ENCODE data around the gene PRKAR1B.

PRKAR1B gene

DNA sequence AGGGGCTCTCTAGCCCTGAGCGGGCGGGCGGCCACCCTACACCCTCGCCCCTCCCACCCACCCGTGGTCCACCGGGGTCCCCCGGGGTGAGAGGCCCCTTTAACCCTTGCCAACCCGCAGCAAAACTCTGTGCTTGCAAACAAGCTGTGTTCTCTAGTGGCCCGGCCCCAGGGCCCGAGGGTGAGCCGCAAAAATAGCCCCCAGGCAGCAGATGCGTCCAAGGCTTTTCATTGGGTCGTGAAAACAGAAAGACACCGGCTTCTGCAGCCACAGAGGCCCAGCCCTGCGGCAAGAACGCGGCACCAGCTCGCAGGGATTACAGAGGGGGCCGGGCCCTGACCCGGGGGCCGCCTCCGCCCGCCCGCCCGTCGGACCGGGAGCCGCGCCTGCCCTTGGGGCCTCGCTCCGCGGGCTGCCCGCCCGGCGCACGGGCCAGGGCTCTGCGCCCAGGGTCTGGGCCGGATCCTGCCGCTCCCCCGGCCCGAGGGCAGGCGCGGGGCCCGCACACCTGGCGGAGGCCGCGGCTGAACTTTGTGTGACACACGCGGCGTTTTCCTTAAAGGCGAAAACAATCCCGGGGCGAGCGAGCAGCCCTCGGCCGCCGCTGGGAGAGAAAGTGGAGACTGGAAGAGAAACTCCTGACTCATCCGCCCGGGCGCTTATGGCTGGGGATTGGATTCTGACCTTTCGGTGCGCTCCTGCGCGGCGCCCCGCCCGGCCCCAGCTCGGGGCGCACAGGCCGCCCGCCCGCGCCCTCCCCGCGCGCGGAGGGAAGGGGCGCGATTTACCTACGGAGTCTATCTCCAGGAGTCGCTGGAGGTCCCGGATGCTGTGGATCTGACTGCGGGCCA lies 210.2 kb downstream of the PRKAR1B start:
- peak; percentile 72 for DNase-seq

- DNase-seq: no peak
Observed at GRCh38 chr7:516216-516605, 210.9 kb downstream of the PRKAR1B start.

DNA sequence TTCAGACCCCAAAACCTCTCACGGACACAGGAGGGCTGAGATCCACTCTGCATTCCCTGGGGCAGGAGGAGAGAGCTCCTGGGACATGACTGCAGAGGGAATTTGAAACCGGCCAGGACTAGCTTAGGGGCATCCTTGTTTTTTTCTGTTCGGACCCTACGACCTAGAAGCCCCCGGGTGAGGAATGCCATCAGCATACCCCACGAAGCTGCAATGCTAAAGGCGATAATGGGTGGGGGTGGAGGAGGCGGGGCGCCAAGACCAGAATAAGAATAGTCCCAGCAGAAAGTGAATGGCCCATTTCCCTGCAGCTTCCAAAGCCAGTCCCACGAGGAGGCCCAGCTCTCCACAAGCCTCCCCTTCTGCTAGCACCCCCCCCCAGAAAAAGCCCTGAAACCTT lies 211.5 kb downstream of the PRKAR1B start:
- DNase-seq: no peak

DNA sequence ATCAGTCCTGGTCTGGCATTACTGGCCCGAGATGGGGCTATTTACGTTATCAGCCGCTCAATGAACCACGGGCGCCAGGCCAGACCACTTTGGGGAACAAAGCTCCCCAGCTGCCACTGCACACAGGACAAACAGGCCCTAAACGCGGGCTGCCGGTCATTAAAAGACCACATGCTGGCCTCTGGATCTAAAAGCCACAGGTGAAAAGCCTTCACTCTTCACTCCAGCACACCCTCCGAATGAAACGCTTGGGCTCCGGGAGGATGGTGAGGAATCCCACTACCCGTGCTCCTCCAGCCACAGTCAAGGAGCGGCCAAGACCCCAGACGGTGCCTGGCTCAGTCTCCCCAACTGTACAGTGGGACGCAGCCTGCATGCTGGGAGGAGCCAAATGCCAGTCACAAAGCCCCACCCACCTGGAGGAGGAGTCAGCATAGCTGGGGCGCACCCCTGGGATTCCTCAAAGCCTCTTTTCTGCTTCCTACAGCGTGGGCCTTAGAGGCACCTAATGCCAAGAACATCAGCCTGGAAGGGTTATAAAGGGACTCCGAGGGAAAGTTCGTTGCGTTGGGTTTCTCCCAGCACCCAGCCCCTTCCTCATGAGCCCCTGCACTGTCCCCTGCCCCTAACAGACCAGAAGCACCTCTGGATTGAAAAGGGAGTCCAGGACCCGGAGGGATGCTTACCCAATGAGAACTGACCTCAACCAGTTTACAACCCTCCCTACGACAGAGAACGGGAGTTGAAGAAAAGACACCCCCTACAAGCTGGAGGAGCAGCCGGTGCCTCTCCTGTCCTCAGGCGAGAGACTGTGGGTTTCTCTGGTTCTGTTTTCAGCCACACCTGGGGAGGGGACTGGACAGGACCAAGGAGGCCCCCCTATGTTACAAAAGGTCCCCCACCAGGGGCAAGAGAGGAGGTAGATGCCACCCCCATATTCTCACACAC lies 212.2 kb downstream of the PRKAR1B start:
- DNase-seq: no peak

DNA sequence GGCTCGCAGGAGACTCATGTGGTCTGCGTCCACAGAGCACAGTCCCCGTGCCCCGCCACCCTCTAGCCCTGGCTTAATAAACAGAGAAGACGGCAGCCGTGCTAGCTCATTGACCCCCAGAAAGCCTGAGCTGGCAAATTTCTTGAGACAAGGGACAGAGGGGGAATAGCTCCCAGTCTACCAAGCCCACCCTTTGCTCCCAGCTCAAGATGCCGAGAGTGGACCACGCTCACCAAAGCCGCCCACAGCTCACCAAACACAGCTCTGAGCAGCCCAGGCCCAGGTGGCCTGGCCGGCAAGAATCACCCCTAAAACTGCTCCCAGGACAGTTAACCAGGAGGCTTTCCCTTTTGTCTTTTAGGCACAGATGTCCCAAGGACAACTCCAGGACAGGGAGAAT lies 212.8 kb downstream of the PRKAR1B start:
- DNase-seq: no peak

- DNase-seq: no peak
Observed at GRCh38 chr7:513521-514166, 213.4 kb downstream of the PRKAR1B start.

DNA sequence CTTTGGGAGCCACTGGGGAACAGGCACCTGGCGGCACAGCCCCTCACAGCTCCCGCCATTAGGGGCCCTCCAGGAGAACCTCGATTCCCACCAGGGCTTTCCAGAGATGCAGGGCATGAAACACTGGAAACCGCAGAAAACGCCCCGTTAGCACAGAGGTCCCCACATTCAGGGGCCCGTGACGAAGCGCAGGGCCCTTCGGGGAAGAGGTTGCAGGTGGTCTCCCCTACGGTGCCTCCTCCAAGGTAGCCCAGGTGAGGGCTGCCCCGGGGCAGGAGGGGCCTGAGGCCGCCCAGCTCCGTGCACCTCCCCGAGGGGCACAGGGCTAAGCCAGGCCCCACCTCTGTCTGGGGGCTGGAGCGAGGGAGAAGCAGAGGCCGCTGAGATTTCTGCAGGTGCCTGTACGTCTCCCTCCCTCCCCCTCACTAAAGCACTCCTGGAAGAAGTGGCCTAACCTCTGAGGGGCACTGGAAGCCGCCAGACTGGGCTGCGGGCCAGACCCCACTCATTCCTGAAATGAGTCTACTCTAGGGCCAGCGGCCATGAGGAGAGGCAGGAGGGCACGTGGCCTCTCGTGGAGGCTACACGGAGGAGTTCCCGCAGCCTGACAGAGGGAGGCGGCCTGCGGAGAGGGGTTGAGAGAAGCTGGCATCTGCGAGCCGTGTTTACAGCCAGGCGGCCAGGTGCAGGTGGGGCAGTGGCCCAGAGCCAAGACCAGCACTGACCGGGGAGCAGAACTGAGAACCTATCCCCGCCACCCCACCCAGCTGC lies 214.4 kb downstream of the PRKAR1B start:
- no peak for DNase-seq

- no peak for DNase-seq
Observed at GRCh38 chr7:512146-512510, 215.0 kb downstream of the PRKAR1B start.

DNA sequence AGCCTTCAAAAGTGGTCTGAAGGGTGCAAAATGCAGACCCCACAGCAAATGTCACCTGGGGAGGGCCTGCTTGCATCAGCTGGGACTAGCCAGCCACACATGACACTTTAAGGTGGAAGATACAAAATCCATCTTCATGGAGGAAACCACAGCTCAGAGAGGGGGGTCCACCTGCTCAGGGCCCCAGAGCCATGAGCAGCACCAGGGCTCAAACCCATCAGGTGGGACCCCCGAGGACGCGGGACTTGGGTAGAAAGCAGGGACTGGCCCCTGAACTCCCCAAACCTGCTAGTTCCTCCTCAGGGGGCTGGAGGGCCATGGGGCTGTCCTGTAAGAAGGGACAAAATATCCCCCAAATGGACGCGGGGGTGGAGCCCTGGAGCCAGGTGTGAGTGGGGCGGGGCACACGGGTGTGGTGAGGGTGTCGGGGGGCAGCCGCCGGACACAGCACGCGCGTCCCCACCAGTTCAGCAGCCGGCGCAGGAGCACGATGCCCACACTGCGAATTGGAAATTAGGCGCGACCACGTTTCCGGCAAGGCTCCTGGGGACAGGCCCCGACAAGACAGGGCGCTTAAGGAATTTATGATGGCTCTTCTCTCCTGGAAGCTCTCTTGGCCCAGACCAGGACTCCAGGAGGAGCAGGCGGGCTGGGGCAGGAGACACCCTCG lies 215.5 kb downstream of the PRKAR1B start:
- no peak for DNase-seq

DNA sequence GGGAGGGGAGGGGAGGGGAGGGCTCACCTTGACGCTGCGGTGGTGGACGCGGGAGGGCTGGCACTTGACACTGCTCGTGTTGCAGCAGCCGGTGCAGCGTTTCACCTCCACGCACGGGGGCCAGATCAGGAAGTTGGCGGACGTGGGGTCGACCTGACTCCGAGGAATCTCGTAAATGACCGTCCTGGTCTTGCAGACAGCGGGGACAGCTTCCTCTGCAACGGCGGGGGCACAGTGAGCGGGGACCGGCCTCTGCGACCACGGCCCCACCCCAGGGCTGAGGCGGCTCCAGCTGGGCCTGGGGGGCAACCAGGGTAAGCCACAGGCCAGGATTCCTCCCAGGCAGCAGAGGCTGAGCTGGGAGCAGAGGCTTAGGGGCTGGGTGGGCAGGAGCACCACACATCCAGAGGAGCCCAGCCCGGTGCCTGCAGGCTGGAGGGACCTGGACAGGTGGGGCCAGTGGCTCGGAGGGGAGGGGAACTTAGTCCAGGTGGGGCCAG lies 216.2 kb downstream of the PRKAR1B start:
- no peak for DNase-seq

- no peak for DNase-seq
Observed at GRCh38 chr7:510131-510481, 217.0 kb downstream of the PRKAR1B start.

DNA sequence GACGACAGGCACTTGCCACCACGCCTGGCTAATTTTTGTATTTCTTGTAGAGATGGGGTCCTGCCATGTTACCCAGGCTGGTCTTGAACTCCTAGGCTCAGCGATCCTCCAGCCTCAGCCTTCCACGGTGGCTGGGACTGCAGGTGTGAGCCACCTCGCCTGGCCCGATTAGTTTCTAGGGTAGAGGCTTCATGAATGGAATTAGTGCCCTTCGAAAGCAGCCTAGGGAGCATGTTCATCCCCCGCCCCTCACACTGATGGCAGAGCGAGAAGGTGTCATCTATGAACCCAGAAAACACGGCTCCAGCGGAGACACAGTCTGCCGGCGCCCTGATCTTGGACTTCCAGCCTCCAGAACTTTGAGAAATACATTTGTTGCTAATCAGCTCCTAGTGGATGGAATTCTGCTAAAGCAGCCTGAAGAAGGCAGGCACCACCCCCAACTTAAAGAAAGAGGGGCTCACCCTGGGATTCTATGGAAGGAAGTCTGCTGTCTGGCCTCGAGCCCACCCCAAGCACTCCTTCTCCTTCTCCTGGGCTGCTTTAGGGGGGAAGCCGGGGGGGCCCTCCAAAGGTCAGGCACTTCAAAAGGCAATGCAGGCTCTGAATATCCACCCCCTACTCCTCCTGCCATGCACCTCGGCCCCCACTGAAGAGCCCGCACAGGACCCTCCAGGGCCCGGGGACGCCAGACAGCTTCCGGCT lies 217.5 kb downstream of the PRKAR1B start:
- DNase-seq: no peak

DNA sequence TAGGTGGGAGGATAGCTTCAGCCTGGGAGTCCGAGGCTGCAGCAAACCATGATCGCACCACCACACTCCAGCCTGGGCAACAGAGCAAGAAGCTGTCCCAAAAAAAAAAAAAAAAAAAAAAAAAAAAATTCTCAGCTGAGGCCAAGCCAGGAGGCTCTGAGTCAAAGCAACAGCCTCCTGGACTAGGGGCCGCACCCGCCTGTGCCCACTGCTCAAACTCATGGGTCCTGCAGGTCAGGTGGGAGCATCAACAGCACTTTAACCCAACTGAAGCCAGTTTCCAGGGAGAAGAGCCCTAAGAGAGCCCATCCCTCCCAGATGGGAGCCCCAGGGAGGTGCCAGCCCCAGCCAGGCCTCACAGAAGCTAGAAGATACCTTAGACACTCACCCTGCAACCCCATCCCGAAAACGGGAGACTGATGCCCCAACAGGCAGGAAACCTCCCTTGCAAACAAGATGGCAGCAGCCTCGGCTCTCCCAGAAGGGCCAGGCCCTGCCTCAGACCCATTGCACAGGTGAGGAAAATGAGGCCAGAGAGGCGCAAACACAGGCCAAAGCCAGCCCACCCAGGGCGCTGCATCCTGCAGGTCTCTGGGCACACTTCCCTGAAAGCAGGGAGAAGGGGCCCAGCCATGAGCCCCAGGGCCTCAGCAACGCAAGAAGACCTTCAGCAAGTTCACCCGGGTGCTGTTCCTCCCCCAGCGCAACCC lies 218.5 kb downstream of the PRKAR1B start:
- DNase-seq: no peak

DNA sequence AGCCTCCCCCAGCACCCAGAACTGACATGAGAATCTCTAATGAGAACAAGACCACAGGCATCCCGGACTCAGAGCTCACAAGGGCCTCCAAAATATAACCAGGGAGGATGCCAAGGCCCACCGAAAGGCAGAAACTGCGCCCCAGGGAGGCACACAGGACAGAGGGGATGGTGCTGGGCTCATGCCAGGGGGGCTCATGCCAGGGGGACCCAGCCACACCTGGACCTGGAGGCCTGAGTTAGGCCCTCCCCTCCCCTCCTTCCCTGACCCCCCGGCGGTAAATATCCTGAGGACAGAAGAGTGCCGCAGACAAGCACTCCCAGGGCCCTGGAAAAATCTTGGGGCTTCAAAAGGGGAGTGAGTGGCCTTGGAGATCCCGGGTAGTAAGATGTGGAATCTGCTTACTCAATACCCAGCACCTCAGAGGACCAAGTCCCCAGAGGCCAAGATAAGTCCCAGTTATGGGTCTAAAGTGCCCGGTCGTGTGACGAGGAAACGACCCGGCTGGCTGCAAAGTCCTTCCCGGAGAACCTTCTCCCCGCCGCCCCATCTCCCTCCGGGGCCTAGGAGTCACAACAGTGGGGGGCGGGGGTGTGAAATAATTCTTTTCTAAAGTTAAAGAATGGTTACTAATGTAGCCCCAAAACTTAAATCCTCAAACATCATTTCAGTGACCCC lies 219.3 kb downstream of the PRKAR1B start:
- no peak for DNase-seq

DNA sequence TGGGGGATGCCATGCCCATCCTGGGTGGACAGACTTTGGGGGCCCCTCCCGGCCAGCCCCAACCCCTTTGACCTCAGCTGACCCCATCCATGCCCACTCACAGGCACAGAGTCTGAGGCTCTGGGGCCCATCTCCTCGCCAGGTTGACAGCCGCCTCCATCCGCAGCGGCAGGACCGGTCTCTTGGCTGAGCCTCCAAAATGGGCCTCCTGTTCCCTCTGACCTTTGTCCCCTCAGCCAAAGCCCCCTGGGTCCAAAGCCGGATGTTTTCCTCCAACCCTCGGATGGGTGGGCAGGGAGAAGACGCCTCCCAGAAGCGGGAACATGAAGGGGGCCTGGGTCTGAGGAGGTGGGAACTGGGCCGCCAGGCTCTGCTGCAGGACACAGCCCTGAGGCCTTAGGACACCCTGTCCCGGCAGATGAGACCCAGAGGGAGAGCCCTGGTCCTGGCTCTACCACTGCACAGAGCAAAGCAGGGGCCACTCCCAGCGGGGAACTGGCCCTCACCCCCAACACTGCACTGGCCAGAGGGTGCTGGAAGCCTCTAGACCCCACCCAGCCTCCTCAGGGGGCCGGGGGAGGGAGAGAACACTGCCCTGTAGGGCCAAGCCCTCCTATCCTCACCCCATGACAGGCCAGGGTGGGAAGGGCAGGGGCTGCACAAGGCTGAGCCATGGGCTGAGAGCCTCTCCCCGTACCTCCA lies 220.0 kb downstream of the PRKAR1B start:
- DNase-seq: no peak

GRCh38 chr7:506391-506831 lies 220.7 kb downstream of the PRKAR1B start:
- no peak for DNase-seq

GRCh38 chr7:505171-505570 lies 221.9 kb downstream of the PRKAR1B start:
- DNase-seq: no peak

GRCh38 chr7:504221-505111 lies 222.6 kb downstream of the PRKAR1B start:
- DNase-seq: no peak

Measured in amniotic stem cell (primary cell).